Suprapubic skin (tissue), 4 donors: ENCODE data around the gene MAP2K6. TPM values are rescaled to one million over a fixed set of nuclear protein-coding genes. Genes with fewer than 3 reads are reported as not detected.

Source experiments
- DNase-seq, 2 donors: peaks; one replicate each; pipeline ENCODE4 v3.0.0-alpha.2; 2019; ENCODE audit warnings: low spot score in 2 of 2
- H3K27ac ChIP-seq: fragments of 200-600 bp; sonication (generic); one replicate; pipeline ENCODE4 v1.5.1; 2019
- H3K27me3 ChIP-seq: fragments of 200-600 bp; sonication (generic); one replicate; pipeline ENCODE4 v1.5.1; 2019
- H3K36me3 ChIP-seq: fragments of 200-600 bp; sonication (generic); one replicate; pipeline ENCODE4 v1.5.1; 2019
- H3K4me1 ChIP-seq: fragments of 200-600 bp; sonication (generic); one replicate; pipeline ENCODE4 v1.5.1; 2019
- H3K4me3 ChIP-seq: fragments of 200-600 bp; sonication (generic); one replicate; pipeline ENCODE4 v1.5.1; 2019; ENCODE audit warnings: mild to moderate bottlenecking
- H3K9me3 ChIP-seq: fragments of 200-600 bp; sonication (generic); one replicate; pipeline ENCODE4 v1.5.1; 2019
- CTCF ChIP-seq, 2 donors: fragments of 200-600 bp in 1 of 2; fragments of 450-650 bp in 1 of 2; sonication (generic) in 1 of 2; IDR thresholded peaks; one replicate each; pipeline ENCODE4 v1.5.1; 2016 to 2019; ENCODE audit warnings: antibody characterized with exemption in 2 of 2, mild to moderate bottlenecking in 1 of 2, moderate library complexity in 1 of 2
- EP300 ChIP-seq: sonication (generic); formaldehyde crosslinking; IDR thresholded peaks from one replicate; pipeline ENCODE4 v1.6.1; 2017; ENCODE audit warnings: antibody characterized with exemption
- POLR2A ChIP-seq, 2 donors: fragments of 450-650 bp; IDR thresholded peaks; one replicate each; pipeline ENCODE4 v1.6.1; 2017; ENCODE audit warnings: antibody characterized with exemption in 2 of 2, mild to moderate bottlenecking in 2 of 2, moderate library complexity in 2 of 2
- POLR2AphosphoS5 ChIP-seq, 3 donors: sonication (generic); formaldehyde crosslinking; IDR thresholded peaks; one replicate each; pipeline ENCODE4 v1.6.1; 2017; ENCODE audit warnings: antibody characterized with exemption in 3 of 3
- WGBS: methylation state at CpG from one replicate; pipeline ENCODE4 v1.1.5; 2018; 5-methylcytosine and 5-hydroxymethylcytosine counted together
- total RNA-seq, 4 donors: library from RNA; depleted of rRNA; stranded (reverse); fragments of >200 nt; gene quantifications; one replicate each; pipeline ENCODE4 v1.1.0, GENCODE V29; 2016

Gene MAP2K6
- total RNA-seq, 4 donors from 2014 or later = 2.4 to 6.3 (median 3.9) TPM

DNA sequence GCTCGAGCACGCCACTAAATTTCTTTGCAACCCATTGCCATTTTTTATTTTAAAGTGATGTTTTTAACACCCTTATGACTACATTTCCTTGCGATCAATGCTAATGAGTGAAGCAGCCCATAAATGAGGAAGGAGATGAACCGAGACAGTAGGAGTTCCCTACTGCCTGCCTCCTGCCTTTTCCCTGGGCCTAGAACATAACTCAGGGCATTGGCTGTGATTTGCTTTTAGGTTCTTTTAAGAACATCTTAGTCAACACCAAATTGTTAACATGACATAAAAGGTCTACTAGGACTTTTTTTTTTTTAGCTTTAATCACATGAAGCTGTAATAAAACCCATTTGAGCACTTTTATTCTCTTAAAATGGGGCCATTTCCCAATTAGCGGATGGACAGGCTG is 81.3 kb downstream of the MAP2K6 start:
- Histone ChIP-seq H3K4me3 (no peak overlapping the region), H3K27ac (no peak overlapping the region), H3K4me1 (peaks cover 8% of the 10 kb centered on the region), H3K36me3 (no peaks in the 10 kb centered on the region), H3K9me3 (no peaks in the 10 kb centered on the region), H3K27me3 (no peaks in the 10 kb centered on the region)
- WGBS = 94% methylated on average over 5 of the region's 5 CpGs
- DNase-seq = no peak
- no peak for TF ChIP-seq POLR2A (IDR thresholded peaks at IDR 0.05)
- TF ChIP-seq EP300 = no peak
- no peak for TF ChIP-seq CTCF (IDR thresholded peaks at IDR 0.05)
- TF ChIP-seq POLR2AphosphoS5 (IDR thresholded peaks at IDR 0.05) = no peak

DNA sequence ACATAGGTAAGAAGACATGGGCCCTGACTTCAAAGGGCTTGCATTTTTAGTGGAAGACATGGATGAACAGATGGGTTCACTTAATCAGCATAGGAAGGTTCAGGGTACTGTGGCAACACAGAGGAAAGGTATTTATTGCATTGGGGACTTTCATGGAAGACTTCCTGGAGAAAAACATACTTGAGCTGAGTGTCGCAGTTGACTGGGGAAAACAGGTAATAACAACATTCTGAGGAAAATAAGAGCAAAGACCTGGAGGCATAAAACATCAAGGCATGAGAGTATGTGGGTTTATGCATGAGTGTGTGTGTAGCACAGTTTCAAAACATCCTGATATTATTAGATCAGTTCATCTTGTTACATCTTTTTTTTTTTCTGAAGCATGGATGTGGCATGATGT is 82.7 kb downstream of the MAP2K6 start:
- no peak overlapping the region for H3K4me3 ChIP-seq
- TF ChIP-seq CTCF (IDR thresholded peaks at IDR 0.05) (no peak), POLR2A (IDR thresholded peaks at IDR 0.05) (no peak), EP300 (no peak), POLR2AphosphoS5 (IDR thresholded peaks at IDR 0.05) (no peak)
- 97% methylated on average over 1 of the region's 1 CpG for WGBS
- no peaks in the 10 kb centered on the region for H3K36me3 ChIP-seq
- no peaks in the 10 kb centered on the region for H3K27me3 ChIP-seq
- DNase-seq = no peak
- no peaks in the 10 kb centered on the region for H3K9me3 ChIP-seq
- no peak overlapping the region for H3K27ac ChIP-seq
- H3K4me1 ChIP-seq = peaks cover 22% of the 10 kb centered on the region

GRCh38 chr17:69499318-69499717 is 84.8 kb downstream of the MAP2K6 start:
- Histone ChIP-seq H3K9me3 (no peaks in the 10 kb centered on the region), H3K27me3 (no peaks in the 10 kb centered on the region), H3K4me1 (peaks cover 23% of the 10 kb centered on the region), H3K36me3 (no peaks in the 10 kb centered on the region), H3K27ac (no peak overlapping the region), H3K4me3 (no peak overlapping the region)
- 75% methylated on average over 3 of the region's 3 CpGs for WGBS
- no peak for DNase-seq
- TF ChIP-seq POLR2AphosphoS5 (IDR thresholded peaks at IDR 0.05) (no peak), POLR2A (IDR thresholded peaks at IDR 0.05) (no peak), CTCF (IDR thresholded peaks at IDR 0.05) (no peak), EP300 (no peak)

DNA sequence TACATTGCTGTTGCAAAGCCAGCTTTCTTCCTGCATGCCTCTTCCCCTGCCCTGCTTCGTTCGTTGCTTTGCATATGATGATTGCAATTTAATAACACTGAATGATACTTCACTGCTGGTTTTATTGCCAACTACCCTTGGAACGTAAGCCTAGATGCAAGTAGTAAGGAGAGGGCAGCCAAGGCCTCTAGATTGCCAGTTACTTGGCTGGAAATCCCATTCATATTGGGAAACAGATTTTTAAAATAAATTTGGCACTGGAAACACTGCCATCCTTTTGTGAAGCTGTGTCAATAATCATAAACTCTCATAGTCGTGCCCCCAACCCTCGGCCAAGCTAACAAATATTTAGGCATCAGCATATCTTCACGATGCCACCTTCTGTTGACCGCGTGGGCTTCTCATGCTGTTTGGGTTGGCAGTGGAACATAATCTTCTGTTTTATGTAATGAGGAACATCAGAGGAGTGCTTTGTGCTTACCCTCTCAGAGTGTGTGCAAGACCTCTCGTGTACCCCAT is 86.5 kb downstream of the MAP2K6 start:
- no peak for TF ChIP-seq CTCF (IDR thresholded peaks at IDR 0.05)
- TF ChIP-seq POLR2AphosphoS5 (IDR thresholded peaks at IDR 0.05) = no peak
- no peak for TF ChIP-seq EP300
- no peak for TF ChIP-seq POLR2A (IDR thresholded peaks at IDR 0.05)
- DNase-seq = no peak

GRCh38 chr17:69501591-69502468 is 87.3 kb downstream of the MAP2K6 start:
- Histone ChIP-seq H3K36me3 (no peaks in the 10 kb centered on the region), H3K9me3 (no peaks in the 10 kb centered on the region), H3K27ac (peak overlapping the region; percentile 32), H3K4me1 (peaks cover 23% of the 10 kb centered on the region), H3K27me3 (no peaks in the 10 kb centered on the region), H3K4me3 (peak overlapping the region; percentile 15)
- WGBS = 22% methylated on average over 14 of the region's 14 CpGs
- DNase-seq = no peak
- TF ChIP-seq POLR2AphosphoS5 (IDR thresholded peaks at IDR 0.05) (no peak), CTCF (IDR thresholded peaks at IDR 0.05) (no peak), POLR2A (IDR thresholded peaks at IDR 0.05) (no peak), EP300 (no peak)

More for the DNA sequence above, 86.5 kb downstream of the MAP2K6 start:
- no peaks in the 10 kb centered on the region for H3K27me3 ChIP-seq
- peaks cover 23% of the 10 kb centered on the region for H3K4me1 ChIP-seq
- WGBS = 37% methylated on average over 9 of the region's 9 CpGs
- H3K9me3 ChIP-seq = no peaks in the 10 kb centered on the region
- no peaks in the 10 kb centered on the region for H3K36me3 ChIP-seq
- H3K4me3 ChIP-seq = peak overlapping the region; percentile 15
- peak overlapping the region; percentile 32 for H3K27ac ChIP-seq
